ENCODE measurements around the gene S1PR4. TPM values are rescaled to one million over a fixed set of nuclear protein-coding genes. Genes with fewer than 3 reads are reported as not detected.
"Not testable (repeated sequence)": the region's sequence is repeated elsewhere in the genome, so short reads cannot be mapped to it uniquely, and the experiment has no call there.

The S1PR4 gene
- total RNA-seq, 2 donors from 2014 or later, result 0.55 to 1.1 TPM

- intact Hi-C loops (cut with DNase I, micrococcal nuclease), result no loop called here
These were observed 27.8 kb downstream of the S1PR4 start for GRCh38 chr19:3206216-3206953.

GRCh38 chr19:3207461-3208242 is 29.1 kb downstream of the S1PR4 start:
- intact Hi-C loops (cut with DNase I, micrococcal nuclease), result no loop called here
- DNase-seq, result no peak
- no peak for ATAC-seq

More at GRCh38 chr19:3206216-3206953, 27.8 kb downstream of the S1PR4 start:
- DNase-seq (no peak), ATAC-seq (no peak)

GRCh38 chr19:3208317-3209207 is 30.0 kb downstream of the S1PR4 start:
- intact Hi-C loops (cut with DNase I, micrococcal nuclease), result no loop called here
- no peak for DNase-seq
- no peak for ATAC-seq

- peak; percentile 80 for ATAC-seq
- DNase-seq, result peak in 1 of 2 donors; percentile 76
- intact Hi-C loops (cut with DNase I, micrococcal nuclease), result no loop called here
These were observed 31.9 kb downstream of the S1PR4 start for GRCh38 chr19:3210347-3211017.

GRCh38 chr19:3211191-3211590 is 32.6 kb downstream of the S1PR4 start:
- no peak for DNase-seq
- intact Hi-C loops (cut with DNase I, micrococcal nuclease), result no loop called here
- peak; percentile 3 for ATAC-seq

- DNase-seq (no peak), ATAC-seq (no peak)
- intact Hi-C loops (cut with DNase I, micrococcal nuclease), result no loop called here
These were observed 34.6 kb downstream of the S1PR4 start for GRCh38 chr19:3213159-3213558.

- intact Hi-C loops (cut with DNase I, micrococcal nuclease), result no loop called here
These were observed 38.3 kb downstream of the S1PR4 start for GRCh38 chr19:3216874-3217273.

GRCh38 chr19:3220576-3220975 is 42.0 kb downstream of the S1PR4 start:
- DNase-seq (no peak), ATAC-seq (no peak)
- intact Hi-C loops (cut with DNase I, micrococcal nuclease), result no loop called here

More at GRCh38 chr19:3216874-3217273, 38.3 kb downstream of the S1PR4 start:
- no peak for DNase-seq
- ATAC-seq, result no peak

- DNase-seq; intact Hi-C loops (cut with DNase I, micrococcal nuclease); ATAC-seq: not testable (repeated sequence)
These were observed 43.0 kb downstream of the S1PR4 start for GRCh38 chr19:3221576-3221975.

GRCh38 chr19:3222709-3223108 is 44.1 kb downstream of the S1PR4 start:
- ATAC-seq (no peak), DNase-seq (no peak)
- intact Hi-C loops (cut with DNase I, micrococcal nuclease), result no loop called here

GRCh38 chr19:3224346-3225168 is 46.0 kb downstream of the S1PR4 start, which contains the start of gene CELF5:
Gene CELF5 (plus strand): TSS chr19:3224661. CDS start chr19:3224740, 79 bp downstream.
- ATAC-seq (peak; percentile 73), DNase-seq (peak in 1 of 2 donors; percentile 64)
- intact Hi-C loops (cut with DNase I, micrococcal nuclease), result no loop called here

- DNase-seq, result no peak
- intact Hi-C loops (cut with DNase I, micrococcal nuclease), result no loop called here
- ATAC-seq, result no peak
These were observed 46.6 kb downstream of the S1PR4 start for GRCh38 chr19:3225169-3225485.

GRCh38 chr19:3225677-3226093 is 47.1 kb downstream of the S1PR4 start:
- ATAC-seq (no peak), DNase-seq (no peak)
- intact Hi-C loops (cut with DNase I, micrococcal nuclease), result no loop called here

- ATAC-seq (no peak), DNase-seq (no peak)
- intact Hi-C loops (cut with DNase I, micrococcal nuclease), result no loop called here
These were observed 48.6 kb downstream of the S1PR4 start for GRCh38 chr19:3227054-3227626.

GRCh38 chr19:3229346-3229743 is 50.8 kb downstream of the S1PR4 start:
- ATAC-seq (no peak), DNase-seq (no peak)
- intact Hi-C loops (cut with DNase I, micrococcal nuclease), result no loop called here
